ENCODE measurements around the gene RASGRP4.
"Not testable (repeated sequence)": the region's sequence is repeated elsewhere in the genome, so short reads cannot be mapped to it uniquely, and the experiment has no call there.

RASGRP4 gene, protein sequence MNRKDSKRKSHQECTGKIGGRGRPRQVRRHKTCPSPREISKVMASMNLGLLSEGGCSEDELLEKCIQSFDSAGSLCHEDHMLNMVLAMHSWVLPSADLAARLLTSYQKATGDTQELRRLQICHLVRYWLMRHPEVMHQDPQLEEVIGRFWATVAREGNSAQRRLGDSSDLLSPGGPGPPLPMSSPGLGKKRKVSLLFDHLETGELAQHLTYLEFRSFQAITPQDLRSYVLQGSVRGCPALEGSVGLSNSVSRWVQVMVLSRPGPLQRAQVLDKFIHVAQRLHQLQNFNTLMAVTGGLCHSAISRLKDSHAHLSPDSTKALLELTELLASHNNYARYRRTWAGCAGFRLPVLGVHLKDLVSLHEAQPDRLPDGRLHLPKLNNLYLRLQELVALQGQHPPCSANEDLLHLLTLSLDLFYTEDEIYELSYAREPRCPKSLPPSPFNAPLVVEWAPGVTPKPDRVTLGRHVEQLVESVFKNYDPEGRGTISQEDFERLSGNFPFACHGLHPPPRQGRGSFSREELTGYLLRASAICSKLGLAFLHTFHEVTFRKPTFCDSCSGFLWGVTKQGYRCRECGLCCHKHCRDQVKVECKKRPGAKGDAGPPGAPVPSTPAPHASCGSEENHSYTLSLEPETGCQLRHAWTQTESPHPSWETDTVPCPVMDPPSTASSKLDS

DNA sequence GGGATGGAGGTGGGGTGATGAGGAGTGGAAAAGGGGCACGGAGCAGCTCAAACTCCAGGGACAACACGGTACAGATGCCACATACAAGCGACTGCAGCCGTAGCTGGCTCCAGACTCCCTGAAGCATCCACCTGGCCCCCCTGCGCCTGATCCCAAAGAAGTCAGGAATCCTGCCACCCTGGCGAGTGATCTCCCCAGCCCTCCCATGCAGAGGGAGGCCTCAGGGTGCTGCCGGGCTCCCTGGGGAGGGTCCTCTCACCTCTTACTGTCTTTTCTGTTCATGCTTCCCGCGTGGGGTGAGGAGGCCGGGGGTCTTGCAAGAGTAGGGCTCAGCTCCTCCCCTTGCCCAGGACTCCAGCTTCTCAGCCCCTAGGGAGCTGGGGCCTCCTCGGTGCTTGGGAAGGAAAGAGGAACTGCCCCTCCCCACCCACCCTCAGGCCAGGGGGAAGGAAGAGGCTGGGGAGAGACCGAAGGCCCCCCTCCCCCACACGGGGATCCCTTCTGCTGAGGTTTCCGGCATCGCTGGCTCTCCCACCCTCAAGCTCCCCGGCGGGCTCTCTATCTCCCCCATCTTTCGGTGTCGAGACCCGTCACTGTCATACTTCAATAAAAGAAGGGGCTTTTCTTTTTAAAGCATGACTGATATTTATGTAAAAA, at the start of gene RASGRP4:
Gene RASGRP4, minus strand, starts transcription at position 410 of the 657 bp plus-strand sequence. Its CDS starts 128 bp downstream, at position 282.
- DNase-seq = no peak

DNA sequence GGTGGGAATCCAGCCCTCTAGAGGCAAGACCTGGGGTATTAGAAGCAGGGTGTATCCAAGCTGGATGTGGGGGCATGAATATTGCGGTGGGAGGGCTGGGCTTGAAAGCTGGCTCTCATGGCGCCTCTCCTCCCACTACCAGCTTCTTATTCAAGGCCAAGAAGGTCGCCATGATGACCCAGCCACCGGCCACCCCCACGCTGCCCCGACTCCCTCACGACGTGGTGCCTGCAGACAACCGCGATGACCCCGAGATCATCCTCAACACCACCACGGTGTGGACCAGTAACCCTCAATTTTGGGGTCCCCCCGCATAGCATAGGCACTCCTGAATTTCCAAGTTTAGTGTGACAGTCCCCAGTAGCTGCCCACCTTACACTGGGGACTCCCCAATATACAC, 49.2 kb upstream of the RASGRP4 start:
- no peak for DNase-seq

DNA sequence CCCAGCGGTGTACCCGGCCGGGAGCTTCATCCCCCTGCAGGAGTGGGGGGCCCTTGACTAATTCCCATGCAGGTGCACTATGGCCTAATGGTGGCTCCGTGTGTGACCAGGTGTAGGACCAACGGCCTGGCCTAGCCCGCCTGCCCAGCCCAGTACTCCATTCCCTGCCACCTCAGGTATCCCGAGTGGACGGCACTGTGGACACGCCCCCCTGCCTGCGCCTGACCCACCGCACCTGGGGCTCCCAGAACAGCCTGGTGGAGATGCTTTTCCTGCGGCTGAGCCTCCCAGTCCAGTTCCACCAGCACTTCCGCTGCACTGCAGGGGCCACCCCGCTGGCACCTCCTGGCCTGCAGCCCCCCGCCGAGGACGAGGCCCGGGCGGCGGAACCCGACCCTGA, 47.2 kb upstream of the RASGRP4 start:
- DNase-seq = no peak

DNA sequence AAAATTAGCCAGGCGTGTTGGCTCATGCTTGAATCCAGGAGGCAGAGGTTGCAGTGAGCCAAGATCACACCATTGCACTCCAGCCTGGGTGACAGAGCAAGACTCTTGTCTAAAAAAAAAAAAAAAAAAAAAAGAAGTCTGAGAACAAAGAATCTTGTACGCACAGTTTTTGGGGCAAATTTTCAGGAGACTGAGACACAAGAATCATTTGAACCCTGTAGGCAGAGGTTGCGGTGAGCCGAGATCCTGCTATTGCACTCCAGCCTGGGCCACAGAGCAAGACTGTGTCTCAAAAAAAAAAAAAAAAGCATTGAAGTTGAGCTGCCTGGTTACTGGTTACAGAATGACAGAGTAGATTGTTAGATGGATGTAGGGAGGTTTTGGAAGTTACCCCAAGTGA, 46.7 kb upstream of the RASGRP4 start:
- DNase-seq = not testable (repeated sequence)

DNA sequence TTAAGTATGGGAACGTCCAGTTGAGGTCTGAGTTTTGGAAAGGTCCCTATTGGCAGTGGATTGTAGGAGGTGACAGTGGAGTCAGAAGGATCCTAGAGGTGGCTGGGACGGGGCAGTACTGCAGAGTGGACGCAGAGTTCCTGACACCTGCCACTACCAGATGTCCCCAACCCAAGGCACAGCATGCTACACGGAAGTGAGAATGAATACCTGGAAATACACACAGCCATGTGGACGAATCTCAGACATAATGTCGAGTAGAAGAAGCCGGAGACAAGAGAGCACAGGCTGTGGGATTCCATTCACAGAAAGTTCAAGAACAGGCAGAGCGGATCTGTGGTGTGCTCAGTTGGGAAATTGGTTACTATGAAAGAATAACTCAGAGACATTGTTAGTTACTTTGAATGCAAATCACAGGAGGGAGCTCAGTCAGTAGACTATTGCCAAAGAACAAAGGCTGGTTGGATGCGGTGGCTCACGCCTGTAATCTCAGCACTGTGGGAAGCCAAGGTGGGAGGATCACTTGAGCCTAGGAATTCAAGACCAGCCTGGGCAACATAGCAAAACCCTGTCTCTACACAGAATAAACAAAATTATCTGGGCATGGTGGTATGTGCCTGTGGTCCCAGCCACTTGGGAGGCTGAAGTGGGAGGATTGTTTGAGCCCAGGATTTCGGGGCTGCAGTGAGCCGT, 44.9 kb upstream of the RASGRP4 start:
- no peak for DNase-seq

DNA sequence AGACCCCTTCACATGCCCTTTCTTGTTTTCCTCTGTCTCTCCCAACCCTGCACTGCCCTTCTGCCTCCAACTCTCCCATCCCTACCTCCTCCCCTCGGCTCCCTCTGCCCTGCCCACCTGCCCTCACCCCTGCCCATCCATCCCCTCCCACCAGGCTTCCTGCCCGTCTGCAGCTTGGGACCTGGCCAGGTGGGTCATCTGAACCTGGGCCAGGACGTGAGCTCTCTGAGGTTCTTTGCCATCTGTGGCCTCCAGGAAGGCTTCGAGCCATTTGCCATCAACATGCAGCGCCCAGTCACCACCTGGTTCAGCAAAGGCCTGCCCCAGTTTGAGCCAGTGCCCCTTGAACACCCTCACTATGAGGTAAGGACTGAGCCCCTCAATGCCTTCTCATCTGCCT, 43.1 kb upstream of the RASGRP4 start:
- DNase-seq = no peak

DNA sequence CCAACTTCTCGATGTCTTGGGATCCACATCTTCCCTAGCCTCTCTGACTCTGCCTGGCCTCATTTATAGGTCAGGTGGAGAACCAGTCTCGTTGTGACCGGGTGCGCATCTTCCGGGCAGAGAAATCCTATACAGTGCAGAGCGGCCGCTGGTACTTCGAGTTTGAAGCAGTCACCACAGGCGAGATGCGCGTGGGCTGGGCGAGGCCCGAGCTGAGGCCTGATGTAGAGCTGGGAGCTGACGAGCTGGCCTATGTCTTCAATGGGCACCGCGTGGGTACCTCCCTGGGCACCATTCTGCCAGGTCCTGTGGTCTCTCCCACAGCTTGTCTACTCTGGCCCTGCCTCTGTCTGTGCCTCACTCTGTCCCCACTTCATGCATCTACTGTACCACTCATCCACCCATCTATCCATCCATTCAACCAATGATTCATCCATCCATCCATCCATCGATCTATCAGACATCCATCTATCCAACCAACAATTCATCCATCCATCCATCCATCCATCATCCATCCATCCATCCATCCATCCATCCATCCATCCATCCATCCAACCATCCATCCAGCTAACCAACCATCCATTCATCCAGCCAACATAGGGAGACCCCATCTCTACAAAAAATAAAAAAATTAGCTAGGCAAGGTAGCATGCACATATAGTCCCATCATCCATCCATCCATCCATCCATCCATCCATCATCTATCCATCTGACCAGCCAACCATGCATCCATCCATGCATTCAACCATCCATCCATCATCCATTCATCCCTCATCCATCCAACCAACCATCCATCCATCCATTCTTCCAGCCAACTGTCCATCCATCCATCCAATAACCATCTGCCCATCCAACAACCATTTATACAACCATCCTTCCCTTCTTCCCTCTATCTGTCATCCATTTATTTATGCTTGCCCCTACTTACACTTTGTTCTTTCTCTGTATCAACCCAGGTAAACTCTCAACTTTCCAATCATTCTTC, 41.8 kb upstream of the RASGRP4 start:
- DNase-seq = no peak

DNA sequence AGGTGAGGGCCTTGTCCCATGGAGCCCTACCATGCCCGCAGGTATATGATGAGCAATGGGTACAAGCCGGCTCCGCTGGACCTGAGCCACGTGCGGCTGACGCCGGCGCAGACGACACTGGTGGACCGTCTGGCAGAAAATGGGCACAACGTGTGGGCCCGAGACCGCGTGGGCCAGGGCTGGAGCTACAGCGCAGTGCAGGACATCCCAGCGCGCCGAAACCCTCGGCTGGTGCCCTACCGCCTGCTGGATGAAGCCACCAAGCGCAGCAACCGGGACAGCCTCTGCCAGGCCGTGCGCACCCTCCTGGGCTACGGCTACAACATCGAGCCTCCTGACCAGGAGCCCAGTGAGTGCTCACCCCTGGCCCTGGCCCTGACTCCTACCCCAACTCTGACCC, 40.0 kb upstream of the RASGRP4 start:
- no peak for DNase-seq

DNA sequence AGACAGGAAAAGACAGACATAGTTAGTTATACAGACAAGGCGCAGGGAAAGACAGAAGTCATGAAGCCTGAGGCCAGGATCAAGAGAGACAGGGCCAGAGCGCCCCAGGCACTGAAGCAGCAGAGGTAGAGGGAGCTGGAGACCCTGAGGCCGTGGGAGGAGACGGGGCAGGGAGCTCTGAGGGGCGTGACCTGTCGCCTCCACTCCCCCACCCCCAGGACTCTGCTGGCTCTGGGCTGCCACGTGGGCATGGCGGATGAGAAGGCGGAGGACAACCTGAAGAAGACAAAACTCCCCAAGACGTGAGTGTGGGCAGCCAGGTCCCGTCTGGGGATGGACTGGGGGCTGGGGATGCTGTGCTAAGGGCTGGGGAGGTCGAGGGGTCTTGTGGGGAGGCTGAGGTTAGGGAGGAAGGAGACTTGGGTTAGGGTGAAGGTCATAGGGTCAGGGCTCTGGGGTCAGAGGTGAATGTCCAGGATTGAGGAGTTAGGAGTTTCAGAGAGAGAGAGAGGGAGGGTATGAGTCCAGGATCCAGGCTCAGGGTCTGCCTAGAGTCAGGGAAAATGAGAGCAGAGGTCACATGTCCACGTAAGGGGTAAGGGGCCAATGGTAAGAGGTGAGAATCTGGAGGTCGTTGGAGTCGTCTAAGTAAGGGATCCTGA, 38.5 kb upstream of the RASGRP4 start:
- DNase-seq = no peak

DNA sequence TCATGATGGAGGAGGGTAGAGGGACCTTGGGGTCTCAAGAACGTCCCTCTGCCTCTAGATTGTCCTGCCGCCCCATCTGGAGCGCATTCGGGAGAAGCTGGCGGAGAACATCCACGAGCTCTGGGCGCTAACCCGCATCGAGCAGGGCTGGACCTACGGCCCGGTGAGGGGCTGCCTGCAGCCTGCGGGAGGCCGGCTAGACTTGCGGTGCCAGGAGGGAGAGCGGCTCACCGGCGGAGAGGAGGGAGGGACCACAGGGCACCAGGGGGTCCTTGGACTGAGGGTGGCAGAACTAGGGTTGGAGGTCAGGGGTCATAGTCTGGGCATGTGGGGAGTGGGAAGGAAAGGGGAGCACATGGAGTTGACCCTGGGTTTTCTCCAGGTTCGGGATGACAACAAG, 37.3 kb upstream of the RASGRP4 start:
- DNase-seq = no peak

DNA sequence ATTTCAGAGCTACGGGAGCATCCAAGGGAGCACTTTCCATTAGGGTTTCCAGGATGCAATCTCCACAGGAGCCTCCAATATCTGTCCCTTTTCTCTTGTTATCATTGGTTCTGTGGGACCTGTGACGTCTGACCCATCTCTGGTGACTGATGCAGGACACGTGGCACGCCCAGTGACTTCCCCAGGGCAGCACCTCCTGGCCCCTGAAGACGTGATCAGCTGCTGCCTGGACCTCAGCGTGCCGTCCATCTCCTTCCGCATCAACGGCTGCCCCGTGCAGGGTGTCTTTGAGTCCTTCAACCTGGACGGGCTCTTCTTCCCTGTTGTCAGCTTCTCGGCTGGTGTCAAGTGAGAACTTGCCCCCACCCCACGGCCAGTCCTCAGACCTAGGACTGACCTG, 33.0 kb upstream of the RASGRP4 start:
- DNase-seq = no peak

DNA sequence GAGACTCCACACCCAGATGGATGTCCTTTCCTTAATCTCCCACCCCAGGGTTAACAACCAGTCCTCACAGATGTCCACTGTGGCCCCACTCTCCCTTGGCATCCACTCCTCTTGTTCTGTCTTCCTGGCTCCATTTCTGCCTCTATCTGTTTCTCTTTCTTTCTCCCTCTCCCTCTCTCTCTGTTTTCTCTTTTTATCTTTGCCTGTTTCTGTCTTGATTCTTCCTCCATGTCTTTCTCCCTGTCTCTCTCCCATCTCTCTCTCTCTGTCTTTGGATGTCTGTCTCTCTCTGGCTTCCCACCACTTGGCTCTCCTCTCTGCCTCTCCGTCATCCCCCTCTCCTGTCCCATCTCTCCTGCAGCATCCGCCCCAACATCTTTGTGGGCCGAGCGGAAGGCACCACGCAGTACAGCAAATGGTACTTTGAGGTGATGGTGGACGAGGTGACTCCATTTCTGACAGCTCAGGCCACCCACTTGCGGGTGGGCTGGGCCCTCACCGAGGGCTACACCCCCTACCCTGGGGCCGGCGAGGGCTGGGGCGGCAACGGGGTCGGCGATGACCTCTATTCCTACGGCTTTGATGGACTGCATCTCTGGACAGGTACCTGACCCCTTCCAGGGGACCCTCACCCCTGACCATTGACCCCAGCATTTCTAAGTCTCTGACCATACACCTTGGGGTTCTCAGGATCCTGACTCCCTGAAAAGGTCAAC, 31.8 kb upstream of the RASGRP4 start:
- no peak for DNase-seq

DNA sequence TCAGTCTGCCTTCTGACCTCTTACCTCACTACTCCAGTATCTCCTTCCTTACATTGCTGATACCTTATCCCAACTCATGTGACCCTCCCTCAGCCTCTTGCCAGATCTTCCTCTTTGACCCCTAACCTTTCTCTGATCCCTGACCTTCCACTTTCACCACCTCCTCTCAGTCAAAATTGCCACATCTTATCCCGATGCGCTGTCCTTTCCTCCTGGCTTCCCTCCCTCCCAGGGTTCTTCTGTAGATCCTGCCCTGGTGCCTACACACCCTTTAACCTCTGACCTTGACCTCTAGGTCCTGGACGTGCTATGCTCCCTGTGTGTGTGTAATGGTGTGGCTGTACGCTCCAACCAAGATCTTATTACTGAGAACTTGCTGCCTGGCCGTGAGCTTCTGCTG, 31.2 kb upstream of the RASGRP4 start:
- no peak for DNase-seq

DNA sequence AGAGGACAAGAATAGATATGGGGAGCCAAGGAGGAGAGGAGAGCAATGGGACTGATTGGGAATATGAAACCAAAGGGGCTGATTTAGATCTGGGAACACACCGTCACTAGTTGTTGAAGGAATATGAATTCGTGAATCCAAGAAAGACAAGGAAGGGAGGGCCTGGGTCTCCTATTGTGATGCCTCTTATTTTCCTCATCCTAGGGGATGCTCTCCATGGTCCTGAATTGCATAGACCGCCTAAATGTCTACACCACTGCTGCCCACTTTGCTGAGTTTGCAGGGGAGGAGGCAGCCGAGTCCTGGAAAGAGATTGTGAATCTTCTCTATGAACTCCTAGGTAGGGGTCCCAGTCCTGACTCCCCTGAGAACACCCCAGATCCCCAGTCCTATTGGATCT, 29.0 kb upstream of the RASGRP4 start:
- no peak for DNase-seq

DNA sequence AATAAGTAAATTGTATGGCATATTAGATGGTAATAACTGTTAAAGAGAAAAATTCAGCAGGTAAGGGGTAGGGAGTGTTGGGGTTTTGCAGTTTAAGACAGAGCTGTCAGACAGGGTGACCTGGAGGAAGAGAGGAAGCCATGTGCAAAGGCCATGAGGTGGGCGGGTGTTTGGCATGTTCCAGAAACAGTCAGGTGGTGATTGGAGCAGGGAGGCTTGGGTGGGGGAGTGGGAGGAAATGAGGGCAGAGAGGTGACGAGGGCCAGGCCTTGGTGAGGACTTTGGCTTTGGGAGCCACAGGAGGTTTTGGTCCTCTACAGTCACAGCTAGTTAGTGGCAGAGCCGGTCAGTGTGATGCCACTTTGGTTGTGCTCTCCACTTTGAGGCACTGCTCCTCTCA, 27.6 kb upstream of the RASGRP4 start:
- DNase-seq = no peak

DNA sequence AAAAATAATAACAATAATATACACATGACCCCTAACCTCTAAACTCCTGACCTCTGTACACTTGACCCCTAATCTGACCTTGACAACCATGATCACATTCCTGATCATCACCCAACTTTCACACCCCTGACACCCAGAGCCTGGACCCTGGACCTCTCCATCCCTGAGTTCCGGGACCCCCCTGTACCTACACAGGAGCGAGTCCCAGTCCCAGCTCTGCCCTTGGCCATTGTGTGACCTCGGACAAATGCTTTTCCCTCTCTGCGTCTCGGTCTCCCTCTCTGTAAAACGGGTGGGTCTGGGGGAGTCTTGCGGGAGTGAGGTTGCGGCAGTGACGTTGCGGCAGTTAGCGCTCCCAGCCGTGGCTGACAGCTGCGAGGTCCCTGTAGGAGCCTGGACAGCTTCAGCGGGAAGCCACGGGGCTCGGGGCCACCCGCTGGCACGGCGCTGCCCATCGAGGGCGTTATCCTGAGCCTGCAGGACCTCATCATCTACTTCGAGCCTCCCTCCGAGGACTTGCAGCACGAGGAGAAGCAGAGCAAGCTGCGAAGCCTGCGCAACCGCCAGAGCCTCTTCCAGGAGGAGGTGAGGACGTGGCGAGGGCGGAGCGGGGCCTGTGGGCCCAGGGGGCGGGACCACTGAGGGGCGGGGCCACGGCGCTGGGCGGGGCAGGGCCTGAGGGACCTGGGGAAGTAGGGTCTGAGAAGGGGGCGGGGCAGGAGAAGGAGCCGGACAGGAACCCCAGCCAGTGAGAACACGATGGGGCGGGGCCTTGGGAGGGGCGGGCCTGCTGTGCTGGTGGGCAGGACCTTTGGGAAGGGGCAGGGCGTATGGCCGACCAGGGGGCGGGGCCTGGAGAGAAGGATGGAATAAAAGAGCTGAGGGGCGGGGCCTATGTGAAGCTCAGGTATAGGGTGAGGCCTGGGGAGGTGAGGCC, 26.7 kb upstream of the RASGRP4 start:
- peak; percentile 17 for DNase-seq

DNA sequence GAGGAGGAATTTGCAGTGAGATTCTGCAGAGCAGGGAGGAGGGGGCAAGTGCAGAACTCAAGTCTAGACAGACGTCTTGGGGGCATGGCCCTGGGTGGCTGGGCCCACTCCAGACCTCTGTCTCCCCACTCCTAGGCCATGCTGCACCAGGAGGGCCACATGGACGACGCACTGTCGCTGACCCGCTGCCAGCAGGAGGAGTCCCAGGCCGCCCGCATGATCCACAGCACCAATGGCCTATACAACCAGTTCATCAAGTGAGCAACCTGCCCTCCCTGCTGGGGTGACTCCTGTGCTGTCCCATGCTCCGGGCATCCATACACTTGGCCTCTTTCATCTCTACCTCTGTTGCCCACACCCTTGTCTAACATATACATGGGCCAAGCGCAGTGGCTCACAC, 25.6 kb upstream of the RASGRP4 start:
- DNase-seq = no peak

DNA sequence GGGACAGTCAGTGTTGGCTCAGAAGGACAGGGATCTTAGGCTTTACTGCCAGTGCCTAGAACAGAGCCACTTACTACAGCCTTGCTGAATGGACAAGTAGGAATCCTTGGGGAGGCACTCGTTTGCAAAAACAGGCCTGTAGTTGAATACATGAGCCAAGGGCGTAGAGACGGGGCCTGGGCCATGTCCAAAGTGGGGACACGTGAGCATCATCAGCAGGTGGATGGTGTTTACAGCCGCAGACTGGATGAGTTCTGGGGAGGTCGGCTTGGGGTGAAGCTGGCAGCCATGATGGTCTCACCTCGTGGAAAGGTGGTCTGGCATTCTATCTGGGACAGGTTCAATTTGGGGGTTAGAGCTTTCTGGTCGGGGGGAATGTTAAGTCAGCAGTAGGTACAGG, 25.0 kb upstream of the RASGRP4 start:
- DNase-seq = no peak

DNA sequence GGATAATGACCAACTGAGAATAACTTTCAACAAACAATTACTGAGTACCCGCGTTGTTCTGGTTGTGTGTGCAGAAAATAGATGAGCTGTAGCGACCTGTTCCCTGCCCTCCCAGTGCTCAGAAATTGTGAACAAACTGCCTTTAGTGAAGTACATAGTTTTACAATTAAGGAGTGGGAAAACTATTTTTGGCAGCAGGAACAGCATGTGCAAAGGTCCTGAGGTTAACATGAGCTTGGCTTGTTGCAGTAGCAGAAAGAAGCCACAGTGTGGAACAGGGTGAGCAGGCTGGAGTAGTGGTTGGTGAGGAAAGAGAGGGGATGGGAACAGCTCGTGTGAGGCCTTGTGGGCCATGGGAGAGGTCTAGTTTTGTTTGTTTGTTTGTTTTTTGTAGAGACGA, 23.5 kb upstream of the RASGRP4 start:
- no peak for DNase-seq

DNA sequence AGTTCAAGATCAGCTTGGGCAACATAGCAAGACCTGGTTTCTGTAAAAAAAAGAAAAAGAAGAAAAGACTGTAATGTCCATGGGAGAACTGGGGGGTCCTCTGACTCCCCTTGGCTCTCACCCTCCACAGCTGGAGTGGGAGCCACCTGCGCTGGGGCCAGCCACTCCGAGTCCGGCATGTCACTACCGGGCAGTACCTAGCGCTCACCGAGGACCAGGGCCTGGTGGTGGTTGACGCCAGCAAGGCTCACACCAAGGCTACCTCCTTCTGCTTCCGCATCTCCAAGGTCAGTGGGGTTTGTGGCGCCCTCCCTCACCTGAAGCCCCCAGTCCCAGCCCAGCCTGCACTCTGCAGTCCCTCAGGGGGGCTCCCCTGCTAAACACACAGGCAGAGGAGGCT, 22.2 kb upstream of the RASGRP4 start:
- DNase-seq = no peak

Measured in NCI-H146 (cell line).